ENCODE results near the gene MBNL3.

DNA sequence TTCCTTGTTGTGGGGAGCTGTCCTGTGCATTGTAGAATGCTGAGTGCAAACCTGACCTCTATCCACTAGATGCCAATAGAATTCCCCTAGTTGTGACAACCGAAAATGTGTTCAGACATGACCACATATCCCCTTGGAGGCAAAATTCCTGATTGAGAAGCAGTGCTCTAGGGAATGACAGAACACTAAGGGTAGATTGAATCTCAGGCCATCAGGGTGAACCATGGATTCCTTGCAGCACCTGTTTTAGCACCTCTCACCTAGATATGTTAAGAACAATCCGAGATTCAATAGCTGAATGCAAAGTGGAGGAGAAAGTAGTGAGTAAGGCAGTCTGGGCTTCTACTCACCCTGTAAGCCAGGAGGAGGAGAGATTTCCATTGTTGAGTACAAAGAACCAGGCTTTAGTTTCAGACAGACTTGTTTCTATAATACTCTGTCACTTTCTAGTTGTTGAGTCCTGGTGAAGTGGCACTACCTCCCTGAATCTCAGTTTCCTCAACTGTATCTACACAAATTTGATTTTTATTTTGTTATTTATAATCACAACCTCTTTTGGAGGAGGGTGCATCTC lies 158.6 kb downstream of the MBNL3 start:
- no peak for TF ChIP-seq EZH2phosphoT487 (IDR thresholded peaks at IDR 0.05; ENCODE audit: low read depth)
- TF ChIP-seq, protein P1, sequence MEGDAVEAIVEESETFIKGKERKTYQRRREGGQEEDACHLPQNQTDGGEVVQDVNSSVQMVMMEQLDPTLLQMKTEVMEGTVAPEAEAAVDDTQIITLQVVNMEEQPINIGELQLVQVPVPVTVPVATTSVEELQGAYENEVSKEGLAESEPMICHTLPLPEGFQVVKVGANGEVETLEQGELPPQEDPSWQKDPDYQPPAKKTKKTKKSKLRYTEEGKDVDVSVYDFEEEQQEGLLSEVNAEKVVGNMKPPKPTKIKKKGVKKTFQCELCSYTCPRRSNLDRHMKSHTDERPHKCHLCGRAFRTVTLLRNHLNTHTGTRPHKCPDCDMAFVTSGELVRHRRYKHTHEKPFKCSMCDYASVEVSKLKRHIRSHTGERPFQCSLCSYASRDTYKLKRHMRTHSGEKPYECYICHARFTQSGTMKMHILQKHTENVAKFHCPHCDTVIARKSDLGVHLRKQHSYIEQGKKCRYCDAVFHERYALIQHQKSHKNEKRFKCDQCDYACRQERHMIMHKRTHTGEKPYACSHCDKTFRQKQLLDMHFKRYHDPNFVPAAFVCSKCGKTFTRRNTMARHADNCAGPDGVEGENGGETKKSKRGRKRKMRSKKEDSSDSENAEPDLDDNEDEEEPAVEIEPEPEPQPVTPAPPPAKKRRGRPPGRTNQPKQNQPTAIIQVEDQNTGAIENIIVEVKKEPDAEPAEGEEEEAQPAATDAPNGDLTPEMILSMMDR (IDR thresholded peaks at IDR 0.05; ENCODE audit: low read depth, low read length), result no peak

Data from OCI-LY3 (cell line).